ENCODE results near the gene CYB561D1. TPM values are rescaled to one million over a fixed set of nuclear protein-coding genes. Genes with fewer than 3 reads are reported as not detected.

Gene CYB561D1
- total RNA-seq, 1 experiment from 2014 or later, result 11.7 TPM

DNA sequence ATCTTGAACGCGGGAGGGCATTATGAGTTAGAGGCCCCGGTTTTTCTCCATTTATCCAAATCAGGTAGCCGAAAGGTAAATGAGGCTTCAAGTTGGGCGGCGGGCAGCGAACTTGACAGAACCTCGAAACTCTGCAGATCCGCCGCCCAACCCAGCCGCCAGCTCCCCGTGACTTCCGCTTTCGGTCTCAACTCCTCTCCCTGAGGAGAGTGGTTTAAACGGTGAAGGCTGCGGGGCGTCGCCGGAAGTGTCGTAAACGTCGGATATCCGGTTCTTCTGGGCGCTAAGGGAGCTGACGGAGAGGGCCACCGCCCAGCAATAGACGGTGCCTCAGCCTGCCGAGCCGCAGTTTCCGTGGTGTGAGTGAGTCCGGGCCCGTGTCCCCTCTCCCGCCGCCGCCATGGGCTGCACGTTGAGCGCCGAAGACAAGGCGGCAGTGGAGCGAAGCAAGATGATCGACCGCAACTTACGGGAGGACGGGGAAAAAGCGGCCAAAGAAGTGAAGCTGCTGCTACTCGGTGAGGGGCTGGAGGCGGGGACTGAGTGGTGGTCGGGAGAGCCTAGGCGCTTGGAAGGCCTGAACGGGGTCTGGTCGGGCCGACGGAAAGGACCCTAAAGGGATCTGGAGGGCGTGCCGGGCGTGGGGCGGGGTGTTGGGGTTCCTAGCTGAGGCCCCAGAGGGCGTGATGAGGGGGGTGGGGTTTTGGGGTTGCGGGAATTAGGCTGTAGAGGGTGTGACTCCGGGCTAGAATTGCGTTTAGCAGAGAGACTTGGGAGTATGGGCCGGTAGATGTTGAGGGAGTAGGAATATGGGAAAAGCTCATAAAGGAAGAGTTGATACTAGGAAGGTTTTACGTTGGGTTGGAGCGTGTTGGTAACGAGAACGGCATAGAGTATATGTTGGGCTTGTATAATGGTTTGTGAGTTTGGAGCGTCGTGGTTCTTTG, 54.7 kb downstream of the CYB561D1 start, which contains the start of gene GNAI3:
TSS of gene GNAI3 (plus strand) at position 295 of the 947 bp plus-strand sequence. CDS start at position 401, 106 bp downstream.
- peak within 1 kb of the TSS; percentile 93 for H3K4me3 ChIP-seq
- TF ChIP-seq EZH2 (IDR thresholded peaks at IDR 0.05; ENCODE audit: low read depth) (no peak), CTCF (conservative IDR thresholded peaks at IDR 0.05) (peak; percentile 42; the same call in 1 of the 2 replicates)
- ChIA-PET CTCF (interaction anchor here (0.5 to 1.8 kb wide), 9 partner anchors 39 to 566 kb away, joined by 3 to 20 read pairs (median 5); partner anchors contain the start of gene AMPD2), POLR2A (ENCODE audit: unreplicated experiment) (interaction anchor here (0.6 to 1.3 kb wide), 13 partner anchors 16 to 640 kb away, joined by 3 to 10 read pairs (median 3); no protein-coding TSS in a partner anchor)
- H3K4me1 ChIP-seq (replicated peaks; ENCODE audit: insufficient read depth), result peaks cover 23% of the 10 kb centered on the region
- no peaks in the 10 kb centered on the region for H3K27me3 ChIP-seq (ENCODE audit: insufficient read depth, low read depth)
- H3K79me2 ChIP-seq (ENCODE audit: low read depth), result peaks cover 70% of the 10 kb centered on the region
- H3F3A ChIP-seq (ENCODE audit: insufficient read depth, low read depth), result 0 out of 2 replicates have a peak, but pooled peaks cover 8% of the 10 kb centered on the region
- no peaks in the 10 kb centered on the region for H3K36me3 ChIP-seq (ENCODE audit: low read depth)
- peak; percentile 90 to 97 for DNase-seq
- H4K20me1 ChIP-seq (ENCODE audit: insufficient read depth), result peaks cover 41% of the 10 kb centered on the region
- H3K4me2 ChIP-seq, result peak within 1 kb of the TSS; percentile 95
- intact Hi-C loops (cut with micrococcal nuclease; ENCODE audit: unreplicated experiment), result loop anchor here (5.0 kb wide), 2 partner anchors 74 to 454 kb away; no protein-coding TSS in a partner anchor
- H3K9me3 ChIP-seq (ENCODE audit: insufficient read depth, low read depth), result no peaks in the 10 kb centered on the region
- H3K27ac ChIP-seq, result peak within 1 kb of the TSS; percentile 91
- no peaks in the 10 kb centered on the region for H3K9me2 ChIP-seq (ENCODE audit: insufficient read depth)
- H2AFZ ChIP-seq, result peak within 1 kb of the TSS; percentile 93
- BruUV-seq (replicated peaks), result no TSS peak

Other genes starting within 250 kb of the CYB561D1 start
- 19.0 and 19.5 TPM in 2 replicates for gene CELSR2, start 244.6 kb upstream of the CYB561D1 start, total RNA-seq (2021)
- gene PSRC1, start 210.9 kb upstream of the CYB561D1 start, total RNA-seq (2021), result 26.4 and 28.6 TPM in 2 replicates
- not detected in 2 replicates for gene MYBPHL, start 187.1 kb upstream of the CYB561D1 start, total RNA-seq (2021)
- gene SORT1, start 96.2 kb upstream of the CYB561D1 start, total RNA-seq (2021), result 25.7 and 27.9 TPM in 2 replicates
- gene PSMA5, start 67.6 kb upstream of the CYB561D1 start, total RNA-seq (2021), result 168 and 172 TPM in 2 replicates
- gene SYPL2, start 27.5 kb upstream of the CYB561D1 start, total RNA-seq (2021), result 0.09 and 0.28 TPM in 2 replicates
- 4.7 and 5.7 TPM in 2 replicates for gene ATXN7L2, start 10.2 kb upstream of the CYB561D1 start, total RNA-seq (2021)
- 4.1 and 4.2 TPM in 2 replicates for gene AMIGO1, start 15.6 kb downstream of the CYB561D1 start, total RNA-seq (2021)
- gene GPR61, start 45.8 kb downstream of the CYB561D1 start, total RNA-seq (2021), result not detected in 2 replicates
- 7.6 and 10.0 TPM in 2 replicates for gene GNAI3, start 54.5 kb downstream of the CYB561D1 start, total RNA-seq (2021)
- 0.52 and 0.63 TPM in 2 replicates for gene GNAT2, start 125.5 kb downstream of the CYB561D1 start, total RNA-seq (2021)
- 66.7 and 78.6 TPM in 2 replicates for gene AMPD2, start 125.7 kb downstream of the CYB561D1 start, total RNA-seq (2021)
- 38.8 and 52.0 TPM in 2 replicates for gene GSTM4, start 162.0 kb downstream of the CYB561D1 start, total RNA-seq (2021)
- gene GSTM2, start 174.0 kb downstream of the CYB561D1 start, total RNA-seq (2021), result 9.3 and 10.2 TPM in 2 replicates
- gene GSTM1, start 193.7 kb downstream of the CYB561D1 start, total RNA-seq (2021), result not detected in 2 replicates
- gene GSTM5, start 218.2 kb downstream of the CYB561D1 start, total RNA-seq (2021), result not detected in 2 replicates
- gene GSTM3, start 246.9 kb downstream of the CYB561D1 start, total RNA-seq (2021), result 101 and 110 TPM in 2 replicates